ENCODE measurements around the gene GALNT8.

Gene GALNT8

DNA sequence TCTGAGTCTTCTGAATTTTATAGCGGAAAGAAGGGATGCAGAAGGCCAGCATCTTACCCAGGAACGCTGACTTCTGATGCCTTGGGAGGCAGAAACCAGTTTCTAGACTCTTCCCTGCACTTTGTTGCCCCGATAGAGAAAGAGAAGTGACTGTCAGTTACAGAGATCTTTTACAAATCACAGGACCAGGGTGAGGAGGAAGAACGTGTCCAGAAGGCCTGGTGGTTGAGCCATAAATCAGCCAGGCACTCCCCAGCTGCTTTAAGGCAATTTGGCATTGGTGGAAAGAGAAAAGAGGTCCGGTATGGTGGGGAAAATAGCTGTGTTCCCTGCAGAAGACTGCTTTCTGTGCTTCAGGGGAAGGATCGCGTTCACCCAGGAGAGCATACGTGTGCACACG lies 100.8 kb downstream of the GALNT8 start:
- TF ChIP-seq CTCF (IDR thresholded peaks at IDR 0.05; ENCODE audit: low read length, missing control alignments): no peak
- no peak overlapping the region for H3K4me3 ChIP-seq (replicated peaks; ENCODE audit: low read depth, low read length)
- no peak for DNase-seq (ENCODE audit: low read depth)

Measured in fibroblast of pulmonary artery (primary cell).